Fibroblast of skin of right quadriceps (primary cell): Measurements from ENCODE around the gene PAX2.

Experiments
- DNase-seq: peaks from one replicate; pipeline ENCODE4 v3.0.0-alpha.2; 2013

The PAX2 gene

DNA sequence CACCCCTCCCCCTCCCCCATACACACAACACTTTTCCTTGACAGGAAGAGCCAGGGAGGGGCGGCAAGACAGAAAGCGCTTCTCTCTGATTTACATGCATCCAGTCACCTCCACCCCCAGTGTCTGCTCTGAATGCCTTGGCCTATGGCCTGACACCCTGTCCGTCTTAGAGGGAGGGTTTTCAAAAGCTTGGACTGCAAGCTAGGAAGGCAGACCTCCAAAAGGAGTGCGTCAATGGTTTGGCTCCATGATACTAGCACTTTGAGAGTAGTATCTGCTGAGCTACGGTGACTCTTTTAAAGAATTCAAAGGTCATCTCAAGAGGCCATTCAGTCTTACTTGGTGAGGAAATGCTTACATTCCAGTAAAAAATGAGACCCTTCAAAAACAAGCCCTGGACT lies 20.3 kb upstream of the PAX2 start:
- peak; percentile 47 for DNase-seq

- DNase-seq: no peak
These were observed 19.4 kb upstream of the PAX2 start for GRCh38 chr10:100725869-100726426.

- DNase-seq: no peak
These were observed 17.6 kb upstream of the PAX2 start for GRCh38 chr10:100727808-100728207.

DNA sequence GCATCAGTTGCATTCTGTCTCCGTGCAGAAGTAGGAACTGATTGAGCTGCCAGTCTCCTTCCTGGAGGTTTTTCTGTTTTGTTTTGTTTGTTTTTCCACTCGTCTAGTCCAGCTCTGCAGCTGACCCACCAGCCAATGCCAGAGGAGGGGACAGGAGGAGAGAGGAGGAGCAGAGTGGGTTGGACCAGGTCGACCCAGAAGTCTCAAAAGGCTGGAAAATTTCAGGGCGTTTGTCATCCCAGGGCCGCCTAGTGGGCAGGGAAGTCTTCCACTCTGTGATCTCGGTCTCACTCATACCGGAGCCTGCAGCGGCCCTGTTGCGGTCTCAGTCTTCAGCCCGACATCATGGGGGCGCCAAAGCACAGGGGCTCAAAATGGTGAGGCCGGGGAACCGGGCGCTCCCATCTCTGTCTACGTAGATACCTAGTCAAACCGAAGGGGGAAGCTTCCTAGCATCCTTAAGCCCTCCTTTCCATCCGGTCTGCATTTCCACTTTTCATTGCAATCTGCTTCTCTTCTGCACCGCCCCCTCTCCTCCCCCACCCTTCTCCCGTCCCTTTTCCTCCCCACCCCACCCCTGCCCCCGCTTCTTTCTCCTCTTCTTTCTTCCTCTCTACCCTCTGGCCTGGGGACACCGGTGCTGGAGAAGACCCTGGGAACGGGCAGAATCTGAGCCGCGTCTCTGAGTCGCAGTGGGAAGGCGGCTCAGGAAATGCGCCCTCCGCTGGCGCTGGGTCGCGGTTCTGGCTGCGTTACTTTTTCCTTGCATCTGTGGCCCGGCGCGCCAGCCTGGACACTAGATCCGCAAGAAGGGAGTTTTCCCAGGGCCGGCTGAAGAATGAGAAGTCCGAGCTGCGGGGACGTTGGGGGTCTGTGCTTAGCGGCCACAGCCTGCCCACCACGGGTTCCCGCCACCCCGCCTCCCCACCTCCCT lies 16.2 kb upstream of the PAX2 start:
- no peak for DNase-seq

DNA sequence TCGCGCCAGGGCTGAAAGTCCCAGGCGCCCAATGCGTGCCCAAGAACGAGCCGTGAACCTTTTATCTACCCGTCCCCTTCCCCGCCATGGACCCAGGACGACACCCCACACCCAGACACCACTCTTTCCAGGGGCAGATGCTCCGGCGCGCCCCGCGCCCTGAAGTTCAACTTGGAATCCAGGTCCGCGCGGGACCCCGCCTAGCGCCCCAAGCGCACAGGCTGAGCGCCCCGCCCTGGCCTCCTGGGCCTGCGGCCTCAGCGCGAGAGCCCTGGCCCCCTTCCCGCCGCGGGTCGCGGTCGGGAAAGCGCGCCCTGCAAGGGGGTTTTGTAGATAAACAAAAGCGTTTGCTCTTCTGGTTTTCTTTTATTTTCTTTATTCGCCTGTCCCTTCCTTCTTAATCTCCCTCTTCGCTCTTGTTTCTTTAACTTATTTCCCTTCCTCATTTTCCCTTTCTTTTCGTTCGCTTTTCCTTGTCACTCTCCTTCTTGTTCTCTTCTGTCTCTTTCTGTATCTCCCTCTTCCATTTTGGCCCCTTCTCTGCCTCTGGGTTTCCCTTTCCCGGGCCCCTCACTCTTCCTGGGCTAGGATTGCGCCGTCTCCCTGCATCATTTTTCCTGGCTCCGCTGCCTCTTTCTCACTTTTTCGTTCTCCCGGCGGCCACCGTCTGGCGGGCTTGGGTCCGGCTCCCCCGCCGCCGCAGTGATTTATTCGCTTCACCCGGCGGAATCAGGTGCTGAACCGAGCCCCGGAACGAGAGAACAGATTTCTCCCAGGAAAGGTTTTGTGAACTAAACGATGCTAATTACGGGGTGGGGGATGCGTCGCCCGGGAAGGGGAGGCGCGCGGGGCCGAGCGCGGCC lies 15.3 kb upstream of the PAX2 start:
- DNase-seq: no peak

DNA sequence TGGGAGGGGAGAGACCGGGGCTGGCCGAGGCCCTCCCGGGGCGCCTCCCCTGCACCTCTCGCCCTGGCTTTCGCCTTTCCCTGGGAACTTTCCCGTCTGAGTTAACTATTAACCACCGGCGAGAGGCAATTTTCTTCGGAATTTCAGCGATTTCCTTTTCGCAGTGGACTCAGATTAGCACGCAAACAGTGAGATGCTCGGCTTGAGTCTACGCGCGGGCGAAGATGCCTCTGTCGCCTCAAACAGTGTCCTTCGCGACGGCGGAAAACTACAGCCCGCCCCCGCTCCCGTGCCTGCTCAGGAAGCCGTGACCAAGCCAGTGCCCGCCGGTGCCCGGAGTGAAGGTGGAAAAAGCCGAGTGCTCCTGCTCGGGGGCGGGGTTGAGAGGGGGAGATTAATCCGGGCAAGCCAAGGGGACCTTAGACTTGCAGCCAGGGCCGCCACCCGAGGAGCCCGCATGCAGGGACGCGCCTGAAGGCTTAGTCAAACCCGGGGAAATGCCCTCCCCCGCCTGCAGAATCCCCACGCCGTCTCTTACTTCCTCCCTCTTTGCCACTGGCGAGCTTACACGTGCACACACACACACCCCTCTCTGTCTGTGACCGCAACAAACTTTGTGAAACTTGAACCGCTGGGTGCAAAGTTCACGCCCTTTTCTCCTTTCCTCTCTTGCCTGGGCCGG lies 14.5 kb upstream of the PAX2 start:
- peak; percentile 28 for DNase-seq

- DNase-seq: no peak
These were observed 13.8 kb upstream of the PAX2 start for GRCh38 chr10:100731407-100732240.

GRCh38 chr10:100732241-100732596 lies 13.2 kb upstream of the PAX2 start:
- DNase-seq: no peak

DNA sequence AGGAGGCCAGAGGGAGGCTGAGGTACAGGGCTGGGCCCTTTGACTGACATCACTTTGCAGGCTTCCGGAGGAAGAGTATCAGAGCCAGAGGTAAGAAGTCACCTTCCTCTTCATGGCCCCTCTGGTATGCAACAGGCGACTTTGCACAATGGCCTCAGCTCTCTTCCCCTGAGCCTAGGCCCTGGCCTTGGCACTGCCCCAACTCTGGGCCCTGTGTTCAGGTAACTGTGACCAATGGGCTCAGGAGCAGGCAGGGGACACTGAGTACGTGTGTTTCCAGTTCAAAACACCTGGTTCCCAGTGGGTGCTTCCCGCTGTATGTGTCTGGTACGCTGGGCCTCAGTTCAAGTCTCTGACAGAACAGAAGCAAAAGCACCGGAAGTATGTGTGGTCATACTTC lies 12.1 kb upstream of the PAX2 start:
- no peak for DNase-seq

DNA sequence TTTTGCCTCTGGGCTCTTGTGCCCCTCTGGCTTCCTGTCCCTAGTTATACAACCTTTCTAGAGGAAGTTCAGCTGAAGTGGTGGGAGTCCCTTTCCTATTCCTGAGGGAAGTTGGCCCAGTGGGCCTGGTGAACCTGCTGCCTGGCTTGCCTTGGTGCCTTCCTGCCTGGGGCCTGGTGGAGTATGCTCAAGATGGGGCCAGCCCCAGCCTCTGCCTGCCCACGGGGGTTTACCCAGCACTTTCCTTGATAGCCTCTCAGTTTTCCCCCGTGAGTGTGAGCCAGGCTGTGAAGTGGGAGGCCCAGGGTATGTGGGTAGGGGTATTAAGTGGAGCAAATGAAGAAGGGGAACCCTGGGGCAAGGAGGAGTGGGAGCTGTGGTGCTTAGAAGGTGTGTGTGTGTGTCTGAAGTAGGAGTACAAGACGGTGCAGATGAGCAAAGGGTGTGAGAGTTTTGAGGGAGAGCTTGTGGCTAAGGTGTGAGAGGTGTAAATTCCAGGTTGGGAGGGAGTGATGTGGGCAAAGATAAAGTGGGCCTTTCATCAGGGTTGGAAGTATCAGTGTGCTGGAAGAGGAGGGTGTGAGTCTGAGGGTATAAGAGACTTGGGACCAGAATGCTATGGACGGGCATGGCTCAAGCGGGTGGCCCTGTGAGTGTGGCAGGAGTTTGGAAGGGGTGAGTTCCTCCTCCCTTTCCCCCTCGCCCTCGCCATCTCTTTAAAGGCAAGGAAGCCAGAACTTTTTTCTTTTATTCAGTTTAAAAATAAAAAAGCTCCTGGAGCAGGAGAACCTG lies 10.9 kb upstream of the PAX2 start:
- DNase-seq: no peak

DNA sequence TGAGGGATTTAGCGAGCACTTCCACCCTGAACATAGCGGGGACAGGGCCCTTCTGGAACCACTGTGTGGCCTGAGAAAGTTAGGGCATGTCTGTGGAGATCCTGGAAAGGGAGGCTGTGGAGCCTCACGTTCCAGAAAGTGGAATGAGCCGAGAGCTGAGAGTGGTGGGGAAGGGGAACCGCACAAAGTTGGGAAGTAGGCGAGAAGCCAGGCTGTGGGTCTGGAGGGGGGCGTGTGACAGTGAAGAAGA lies 10.4 kb upstream of the PAX2 start:
- DNase-seq: no peak

GRCh38 chr10:100735337-100736143 lies 9.8 kb upstream of the PAX2 start:
- no peak for DNase-seq

GRCh38 chr10:100736144-100736808 lies 9.1 kb upstream of the PAX2 start:
- no peak for DNase-seq

DNA sequence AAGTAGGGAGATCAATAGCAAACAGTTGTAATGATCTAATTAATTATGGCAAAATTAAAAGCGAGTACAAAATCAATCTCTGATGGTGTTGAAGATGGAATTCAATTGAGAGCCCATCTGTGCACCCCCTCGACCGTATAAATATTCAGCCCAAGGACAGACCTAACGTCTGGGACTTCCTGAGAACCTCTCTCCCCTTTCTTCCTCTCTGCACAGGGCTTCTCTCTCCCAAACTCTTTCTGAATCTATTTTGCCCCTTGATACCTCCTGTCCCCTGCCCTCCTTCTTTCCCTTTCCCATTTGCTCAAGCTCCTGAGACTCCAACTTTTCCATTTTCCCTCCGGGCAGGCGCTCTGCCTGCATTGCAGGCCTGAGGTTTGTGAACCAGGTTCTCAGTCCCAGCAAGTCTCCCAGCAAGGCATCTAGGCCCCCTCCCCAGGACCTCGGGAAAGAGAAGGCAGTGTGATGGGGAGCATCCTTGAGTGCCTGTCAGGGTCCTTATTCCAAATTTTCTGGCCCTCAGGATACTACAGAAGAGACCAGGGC lies 8.5 kb upstream of the PAX2 start:
- DNase-seq: no peak

DNA sequence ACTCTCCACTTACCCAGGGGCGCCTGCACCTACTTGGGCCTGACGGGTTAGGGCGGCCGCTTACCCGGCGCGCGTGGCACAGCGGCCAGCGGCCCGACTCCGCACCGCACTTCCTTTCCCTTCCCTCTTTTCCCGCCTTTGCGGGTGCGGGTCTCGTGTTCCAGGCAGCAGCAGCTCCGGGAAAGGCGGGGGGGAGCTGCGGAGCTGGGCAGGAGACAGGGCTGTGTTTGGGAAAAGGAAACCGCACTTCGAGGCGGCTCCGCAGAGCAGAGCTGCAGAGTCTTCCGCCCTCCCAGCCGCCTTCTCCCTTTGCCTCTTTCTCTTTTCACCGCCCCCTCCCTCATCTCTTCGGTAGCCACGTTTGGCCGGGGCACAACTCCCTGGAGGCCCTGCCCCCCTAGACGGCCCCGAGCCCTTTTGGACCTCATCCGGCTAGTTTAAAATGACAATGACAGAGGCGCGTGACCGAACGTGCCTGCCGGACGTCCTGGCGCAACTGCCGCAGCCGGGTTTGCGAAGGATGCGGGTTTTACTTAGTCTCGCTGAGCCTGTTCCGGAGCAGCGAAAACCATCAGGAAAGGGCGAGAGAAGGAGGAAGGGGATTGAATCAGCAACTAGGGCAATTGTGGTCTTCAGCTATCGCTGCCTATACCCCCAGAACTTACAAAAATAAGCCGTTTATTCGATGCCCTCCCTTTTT lies 7.9 kb upstream of the PAX2 start:
- no peak for DNase-seq

DNA sequence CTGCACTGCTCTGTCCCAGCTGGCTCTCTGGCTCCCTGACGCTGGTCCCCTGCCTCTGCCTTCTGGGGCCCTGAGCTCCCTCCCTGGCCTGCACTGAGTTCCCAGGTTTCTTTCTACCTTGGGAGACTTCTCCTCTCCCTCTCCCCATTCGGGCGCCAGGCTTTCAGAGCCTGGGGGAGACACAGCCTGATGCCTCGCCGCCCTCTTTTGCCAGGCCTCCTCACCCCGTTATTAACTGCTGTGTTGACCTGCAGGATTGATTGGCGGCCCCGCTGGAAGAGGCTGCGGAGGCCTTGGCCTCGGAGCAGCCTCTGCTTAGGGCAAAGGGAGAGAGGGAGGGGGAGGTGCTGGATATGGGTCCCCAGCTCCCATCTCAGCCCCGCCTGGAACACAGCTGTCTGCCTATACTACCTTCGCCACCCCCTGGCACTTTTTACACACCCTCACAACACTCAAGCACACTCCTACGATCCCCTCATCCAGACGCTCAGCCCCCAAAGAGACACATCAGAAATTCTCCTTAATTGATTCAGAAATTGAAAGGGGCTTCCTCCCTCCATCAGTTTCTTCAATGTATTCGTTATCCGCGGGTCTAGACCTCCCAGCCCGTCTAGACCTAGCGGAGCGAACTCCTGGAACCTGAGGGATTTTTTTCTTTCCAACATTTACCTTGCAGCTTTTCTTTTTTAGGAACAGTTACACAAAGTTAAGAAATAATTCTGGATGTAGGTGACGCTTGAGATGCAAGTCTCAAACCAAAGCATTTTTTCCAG lies 7.1 kb upstream of the PAX2 start:
- no peak for DNase-seq

GRCh38 chr10:100739517-100740368 lies 5.6 kb upstream of the PAX2 start:
- DNase-seq: no peak
